Measurements from ENCODE around the gene BPIFB4. TPM values are rescaled to one million over a fixed set of nuclear protein-coding genes. Genes with fewer than 3 reads are reported as not detected.
"Not testable (repeated sequence)": the region's sequence is repeated elsewhere in the genome, so short reads cannot be mapped to it uniquely, and the experiment has no call there.

Gene BPIFB4
- total and polyA plus RNA-seq, 9 of the 15 experiments (the other 6 are each of a cell fraction or from before 2014, with no cell fraction given), result not detected

GRCh38 chr20:33095902-33096584 is 16.6 kb downstream of the BPIFB4 start:
- DNase-seq (ENCODE audit: extremely low read depth in 1 of 4, low spot score in 3 of 4) (peak; percentile 80 to 91 (median 90)), ATAC-seq (peak; percentile 99), FAIRE-seq (peak; percentile 99)
- not testable (repeated sequence) for H3K4me1 ChIP-seq (replicated peaks in 1 of 2; ENCODE audit: control insufficient read depth in 2 of 2, insufficient read depth in 2 of 2, low read length in 2 of 2); H3K9ac ChIP-seq (ENCODE audit: insufficient read depth in 1 of 2, low read depth in 2 of 2, low read length in 2 of 2); H3K27ac ChIP-seq (ENCODE audit: extremely low read depth, low read depth, low read length); H3K27me3 ChIP-seq (ENCODE audit: control insufficient read depth in 2 of 2, insufficient read depth in 2 of 2, low read length in 2 of 2); H3K9me1 ChIP-seq (ENCODE audit: control insufficient read depth, insufficient read depth, low read length); H3K36me3 ChIP-seq (ENCODE audit: control insufficient read depth, insufficient read depth, low read length); H3K9me3 ChIP-seq (replicated peaks; ENCODE audit: control insufficient read depth, insufficient read depth, low read depth, low read length); BruUV-seq (replicated peaks); H3K79me2 ChIP-seq (ENCODE audit: control insufficient read depth, insufficient read depth, low read length); H3K4me3 ChIP-seq; H3K4me2 ChIP-seq (ENCODE audit: insufficient read depth, low read length); H4K20me1 ChIP-seq (replicated peaks; ENCODE audit: control insufficient read depth, insufficient read depth, low read length); TF ChIP-seq MYC (CRISPR knock-in tag; IDR thresholded peaks at IDR 0.05; ENCODE audit: borderline replicate concordance, low read depth)
- intact Hi-C loops (cut with micrococcal nuclease), result loop anchor here (1.0 to 10.0 kb wide), 4 partner anchors 116 to 301 kb away; no protein-coding TSS in a partner anchor
- in situ Hi-C loops (cut with MboI), result loop anchor here (5.0 to 10.0 kb wide), 2 partner anchors 194 to 199 kb away; no protein-coding TSS in a partner anchor
- H2AFZ ChIP-seq (ENCODE audit: low read depth, low read length), result peak overlapping the region; percentile 35; the same call in 1 of the 2 replicates
- 0% methylated on average over 6 of the region's 6 CpGs for WGBS (ENCODE audit: insufficient coverage, low coverage, missing lambda C conversion rate)
- ChIA-PET CTCF (ENCODE audit: low intra/inter-chr PET ratio) (interaction anchor here (0.8 to 2.2 kb wide), 7 partner anchors 116 to 1034 kb away, joined by 4 to 22 read pairs (median 7); no protein-coding TSS in a partner anchor), POLR2A (interaction anchor here (0.8 kb wide), 1 partner anchor 42 kb away, joined by 3 read pairs; the partner anchor contains the start of gene BPIFB3)
- peak; percentile 43; the same call in 1 of the 2 replicates for TF ChIP-seq RB1 (IDR thresholded peaks at IDR 0.05; ENCODE audit: low read depth)
- TF ChIP-seq L3MBTL2 (IDR thresholded peaks at IDR 0.05), result 0 out of 2 replicates have a peak, but pooled peaks have one; percentile 18
- TF ChIP-seq RAD51 (IDR thresholded peaks at IDR 0.05; ENCODE audit: borderline replicate concordance, low read depth), result peak; percentile 32; the same call in 1 of the 2 replicates
- 0 out of 2 replicates have a peak, but pooled peaks have one; percentile 14 for TF ChIP-seq SOX6 (IDR thresholded peaks at IDR 0.05)
- TF ChIP-seq MAZ (CRISPR knock-in tag; conservative IDR thresholded peaks at IDR 0.05 in 1 of 2, IDR thresholded peaks at IDR 0.05 in 1 of 2), result 0 out of 4 replicates have a peak, but pooled peaks of 1 of the 2 experiments have one; percentile 19
- TF ChIP-seq, protein P1, sequence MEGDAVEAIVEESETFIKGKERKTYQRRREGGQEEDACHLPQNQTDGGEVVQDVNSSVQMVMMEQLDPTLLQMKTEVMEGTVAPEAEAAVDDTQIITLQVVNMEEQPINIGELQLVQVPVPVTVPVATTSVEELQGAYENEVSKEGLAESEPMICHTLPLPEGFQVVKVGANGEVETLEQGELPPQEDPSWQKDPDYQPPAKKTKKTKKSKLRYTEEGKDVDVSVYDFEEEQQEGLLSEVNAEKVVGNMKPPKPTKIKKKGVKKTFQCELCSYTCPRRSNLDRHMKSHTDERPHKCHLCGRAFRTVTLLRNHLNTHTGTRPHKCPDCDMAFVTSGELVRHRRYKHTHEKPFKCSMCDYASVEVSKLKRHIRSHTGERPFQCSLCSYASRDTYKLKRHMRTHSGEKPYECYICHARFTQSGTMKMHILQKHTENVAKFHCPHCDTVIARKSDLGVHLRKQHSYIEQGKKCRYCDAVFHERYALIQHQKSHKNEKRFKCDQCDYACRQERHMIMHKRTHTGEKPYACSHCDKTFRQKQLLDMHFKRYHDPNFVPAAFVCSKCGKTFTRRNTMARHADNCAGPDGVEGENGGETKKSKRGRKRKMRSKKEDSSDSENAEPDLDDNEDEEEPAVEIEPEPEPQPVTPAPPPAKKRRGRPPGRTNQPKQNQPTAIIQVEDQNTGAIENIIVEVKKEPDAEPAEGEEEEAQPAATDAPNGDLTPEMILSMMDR (IDR thresholded peaks at IDR 0.05 in 2 of 3, conservative IDR thresholded peaks at IDR 0.05 in 1 of 3; ENCODE audit: insufficient read depth in 2 of 3, low read depth in 1 of 3, low read length in 3 of 3), result peak; percentile 97 to 99 (median 99)
- peak; percentile 32; the same call in 1 of the 2 replicates for TF ChIP-seq MYC (IDR thresholded peaks at IDR 0.05; ENCODE audit: low read depth, low read length)
- TF ChIP-seq RAD21 (CRISPR knock-in tag; conservative IDR thresholded peaks at IDR 0.05 in 1 of 2, IDR thresholded peaks at IDR 0.05 in 1 of 2), result peak; percentile 79 to 95
- TF ChIP-seq SMC3 (conservative IDR thresholded peaks at IDR 0.05; ENCODE audit: insufficient read depth, low read depth, low read length), result peak; percentile 96
- 0 out of 2 replicates have a peak, but pooled peaks have one; percentile 7 for TF ChIP-seq KLF16 (IDR thresholded peaks at IDR 0.05)
- TF ChIP-seq, protein P2, sequence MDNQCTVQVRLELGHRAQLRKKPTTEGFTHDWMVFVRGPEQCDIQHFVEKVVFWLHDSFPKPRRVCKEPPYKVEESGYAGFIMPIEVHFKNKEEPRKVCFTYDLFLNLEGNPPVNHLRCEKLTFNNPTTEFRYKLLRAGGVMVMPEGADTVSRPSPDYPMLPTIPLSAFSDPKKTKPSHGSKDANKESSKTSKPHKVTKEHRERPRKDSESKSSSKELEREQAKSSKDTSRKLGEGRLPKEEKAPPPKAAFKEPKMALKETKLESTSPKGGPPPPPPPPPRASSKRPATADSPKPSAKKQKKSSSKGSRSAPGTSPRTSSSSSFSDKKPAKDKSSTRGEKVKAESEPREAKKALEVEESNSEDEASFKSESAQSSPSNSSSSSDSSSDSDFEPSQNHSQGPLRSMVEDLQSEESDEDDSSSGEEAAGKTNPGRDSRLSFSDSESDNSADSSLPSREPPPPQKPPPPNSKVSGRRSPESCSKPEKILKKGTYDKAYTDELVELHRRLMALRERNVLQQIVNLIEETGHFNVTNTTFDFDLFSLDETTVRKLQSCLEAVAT (IDR thresholded peaks at IDR 0.05), result 0 out of 4 replicates have a peak, but pooled peaks of 1 of the 2 experiments have one; percentile 31
- TF ChIP-seq, protein P3, sequence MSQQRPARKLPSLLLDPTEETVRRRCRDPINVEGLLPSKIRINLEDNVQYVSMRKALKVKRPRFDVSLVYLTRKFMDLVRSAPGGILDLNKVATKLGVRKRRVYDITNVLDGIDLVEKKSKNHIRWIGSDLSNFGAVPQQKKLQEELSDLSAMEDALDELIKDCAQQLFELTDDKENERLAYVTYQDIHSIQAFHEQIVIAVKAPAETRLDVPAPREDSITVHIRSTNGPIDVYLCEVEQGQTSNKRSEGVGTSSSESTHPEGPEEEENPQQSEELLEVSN (IDR thresholded peaks at IDR 0.05; ENCODE audit: borderline replicate concordance in 1 of 2, extremely low read depth in 1 of 2, insufficient read depth in 1 of 2, insufficient read length in 1 of 2, low read depth in 1 of 2, low read length in 1 of 2, poor library complexity in 1 of 2, severe bottlenecking in 1 of 2), result peak in 1 of 2 experiments; percentile 35
- TF ChIP-seq ARID2 (IDR thresholded peaks at IDR 0.05), result peak; percentile 75; the same call in 1 of the 2 replicates

All from K562 (cell line).